K562 (cell line): ENCODE results near the gene RRBP1. TPM values are rescaled to one million over a fixed set of nuclear protein-coding genes. Genes with fewer than 3 reads are reported as not detected.

Source experiments
- ATAC-seq: fragments of 200-7000 bp; cut with Tn5 transposase; 3 replicates; pipeline ENCODE4 v1.9.1; 2020; ENCODE audit warnings: moderate library complexity
- BruUV-seq: library from RNA; stranded (reverse); fragments of 400-500 nt; replicated peaks from 2 replicates; lab custom pipeline; 2021; lab: Mats Ljungman, UMichigan
- CTCF ChIA-PET: fragments of 300-600 bp; formaldehyde crosslinking; extraction: SDS; loops from one replicate; lab custom pipeline; 2021; ENCODE audit warnings: low intra/inter-chr PET ratio; lab: Yijun Ruan, JAX
- POLR2A ChIA-PET: fragments of 300-600, 350-650 bp; sonication (Branson Sonifier 250); formaldehyde crosslinking; extraction: SDS; loops from one replicate; lab custom pipeline; 2021; ENCODE audit warnings: antibody characterized with exemption, inconsistent platforms; lab: Yijun Ruan, JAX
- DNase-seq, 4 experiments: peaks; one replicate each; pipeline versions ENCODE4 v3.0.0 to v3.0.0-alpha.2; 2011 to 2018; ENCODE audit warnings: low spot score in 3 of 4, mixed read lengths in 3 of 4; ENCODE audit errors: extremely low read depth in 1 of 4
- FAIRE-seq: peaks from 2 replicates; lab custom pipeline; 2011; peaks lifted over from hg19 to GRCh38; lab: Jason Lieb, UNC
- H2AFZ ChIP-seq: 2 replicates; pipeline ENCODE4 v1.6.0; 2011; ENCODE audit warnings: low read depth, low read length, control low read depth, inconsistent platforms
- H3K27ac ChIP-seq: fragments of 200-600 bp; 3 replicates; pipeline ENCODE4 v1.8.0; 2011; ENCODE audit warnings: low read depth, mild to moderate bottlenecking, control low read depth, inconsistent platforms, low read length, moderate library complexity, mixed read lengths; ENCODE audit errors: extremely low read depth
- H3K27me3 ChIP-seq, 2 experiments: fragments of 300-600 bp in 1 of 2; 2 replicates in 1 of 2; 3 replicates in 1 of 2; pipeline versions ENCODE4 v1.6.0 to v1.8.0; 2011; ENCODE audit warnings: inconsistent platforms in 2 of 2, low read length in 2 of 2, mild to moderate bottlenecking in 1 of 2, mixed read lengths in 1 of 2, moderate library complexity in 1 of 2; ENCODE audit not compliant: control insufficient read depth in 2 of 2, insufficient read depth in 2 of 2
- H3K36me3 ChIP-seq: fragments of 300-600 bp; 3 replicates; pipeline ENCODE4 v1.8.0; 2011; ENCODE audit warnings: mild to moderate bottlenecking, low read length, inconsistent platforms; ENCODE audit not compliant: control insufficient read depth, insufficient read depth
- H3K4me1 ChIP-seq, 2 experiments: fragments of 200-600 bp in 1 of 2; replicated peaks in 1 of 2; 2 replicates in 1 of 2; 3 replicates in 1 of 2; pipeline versions ENCODE4 v1.5.1 to v1.8.0; 2011; ENCODE audit warnings: inconsistent platforms in 2 of 2, low read length in 2 of 2, mild to moderate bottlenecking in 1 of 2, mixed read lengths in 1 of 2, moderate library complexity in 1 of 2; ENCODE audit not compliant: control insufficient read depth in 2 of 2, insufficient read depth in 2 of 2
- H3K4me2 ChIP-seq: 2 replicates; pipeline ENCODE4 v1.6.1; 2011; ENCODE audit warnings: low read length, control low read depth, inconsistent platforms, mixed read lengths; ENCODE audit not compliant: insufficient read depth
- H3K4me3 ChIP-seq: fragments of 200-600 bp; sonication (generic), shearing (Covaris generic); 2 replicates; pipeline ENCODE4 v1.5.1; 2016; ENCODE audit warnings: control low read depth, inconsistent platforms
- H3K79me2 ChIP-seq: fragments of 200-600 bp; 3 replicates; pipeline ENCODE4 v1.8.0; 2011; ENCODE audit warnings: low read length, inconsistent platforms; ENCODE audit not compliant: control insufficient read depth, insufficient read depth
- H3K9ac ChIP-seq, 2 experiments: 2 replicates each; pipeline versions ENCODE4 v1.6.0 to v1.6.1; 2011; ENCODE audit warnings: low read depth in 2 of 2, low read length in 2 of 2, control low read depth in 1 of 2, inconsistent platforms in 1 of 2, mild to moderate bottlenecking in 1 of 2, mixed read lengths in 1 of 2; ENCODE audit not compliant: insufficient read depth in 1 of 2
- H3K9me1 ChIP-seq: one replicate; pipeline ENCODE4 v1.6.0; 2011; ENCODE audit warnings: inconsistent platforms, mild to moderate bottlenecking, low read length, moderate library complexity; ENCODE audit not compliant: control insufficient read depth, insufficient read depth
- H3K9me3 ChIP-seq: replicated peaks from 2 replicates; pipeline ENCODE4 v1.5.1; 2011; ENCODE audit warnings: low read depth, low read length, inconsistent platforms; ENCODE audit not compliant: control insufficient read depth, insufficient read depth
- H4K20me1 ChIP-seq: replicated peaks from 2 replicates; pipeline ENCODE4 v1.6.1; 2011; ENCODE audit warnings: low read length, inconsistent platforms, mixed read lengths; ENCODE audit not compliant: control insufficient read depth, insufficient read depth
- ETV5 ChIP-seq: sonication (generic); formaldehyde crosslinking; IDR thresholded peaks from 2 replicates; pipeline ENCODE4 v1.4.0; 2020; ENCODE audit warnings: low read depth, mild to moderate bottlenecking, missing genetic modification reagents
- FOXJ3 ChIP-seq: sonication (generic); formaldehyde crosslinking; IDR thresholded peaks from 2 replicates; pipeline ENCODE4 v1.4.0; 2020; ENCODE audit warnings: mild to moderate bottlenecking, missing genetic modification reagents
- HOMEZ ChIP-seq: fragments of 250-450 bp; sonication (Bioruptor Pico); IDR thresholded peaks from 2 replicates; pipeline ENCODE4 v1.4.0; 2020; ENCODE audit warnings: mild to moderate bottlenecking, moderate library complexity
- HOXB6 ChIP-seq: fragments of 250-450 bp; sonication (Bioruptor Pico); IDR thresholded peaks from 2 replicates; pipeline ENCODE4 v1.5.1; 2022; ENCODE audit warnings: mild to moderate bottlenecking, borderline replicate concordance
- JUN ChIP-seq, 2 experiments: sonication (generic) in 1 of 2; formaldehyde crosslinking in 1 of 2; IDR thresholded peaks; 2 replicates each; pipeline versions ENCODE4 v1.6.1 to v1.8.0; 2012 to 2022; ENCODE audit warnings: borderline replicate concordance in 2 of 2, mild to moderate bottlenecking in 2 of 2, improper control_type of control experiment in 1 of 2, low read depth in 1 of 2, low read length in 1 of 2, missing genetic modification reagents in 1 of 2
- NR2F6 ChIP-seq: fragments of 450-650 bp; formaldehyde crosslinking; IDR thresholded peaks from 2 replicates; pipeline ENCODE4 v1.4.0; 2020; ENCODE audit warnings: mild to moderate bottlenecking
- POLR2A ChIP-seq: fragments of 450-650 bp; conservative IDR thresholded peaks from 2 replicates; pipeline ENCODE4 v1.6.1; 2016
- PPARD ChIP-seq: fragments of 250-450 bp; sonication (Bioruptor Pico); IDR thresholded peaks from 2 replicates; pipeline ENCODE4 v1.8.0; 2022; ENCODE audit warnings: inconsistent platforms, mild to moderate bottlenecking, moderate library complexity
- PTBP1 ChIP-seq: fragments of 200-400 bp; formaldehyde crosslinking; IDR thresholded peaks from 2 replicates; pipeline ENCODE4 v1.6.1; 2017; ENCODE audit warnings: low read depth, low read length
- RAD21 ChIP-seq, 2 experiments: fragments of 250-450 bp in 1 of 2; fragments of 450-650 bp in 1 of 2; sonication (Bioruptor Pico) in 1 of 2; formaldehyde crosslinking in 1 of 2; IDR thresholded peaks in 1 of 2; conservative IDR thresholded peaks in 1 of 2; 2 replicates each; pipeline versions ENCODE4 v1.4.0 to v1.8.0; 2020 to 2022; ENCODE audit warnings: mild to moderate bottlenecking in 2 of 2, moderate library complexity in 1 of 2
- RB1 ChIP-seq: fragments of 450-650 bp; IDR thresholded peaks from 2 replicates; pipeline ENCODE4 v1.6.1; 2017; ENCODE audit warnings: low read depth, mild to moderate bottlenecking
- SAFB ChIP-seq: fragments of 200-400 bp; formaldehyde crosslinking; IDR thresholded peaks from 2 replicates; pipeline ENCODE4 v1.6.1; 2017; ENCODE audit warnings: low read depth, low read length, borderline replicate concordance
- SP2 ChIP-seq: IDR thresholded peaks from 2 replicates; pipeline ENCODE4 v1.6.1; 2011; ENCODE audit warnings: mild to moderate bottlenecking, low read depth, low read length, moderate library complexity; ENCODE audit not compliant: poor library complexity, severe bottlenecking; ENCODE audit errors: extremely low read depth
- USF2 ChIP-seq: sonication (generic); formaldehyde crosslinking; IDR thresholded peaks from 2 replicates; pipeline ENCODE4 v1.5.0; 2020; ENCODE audit warnings: missing genetic modification reagents
- ZBTB17 ChIP-seq: fragments of 450-650 bp; formaldehyde crosslinking; IDR thresholded peaks from 2 replicates; pipeline ENCODE4 v1.4.0; 2020; ENCODE audit warnings: mild to moderate bottlenecking
- ZNF584 ChIP-seq: fragments of 200-800 bp; sonication (Bioruptor generic); IDR thresholded peaks from 2 replicates; pipeline ENCODE4 v1.6.1; 2016; ENCODE audit warnings: low read depth, mild to moderate bottlenecking, missing genetic modification characterization, missing compliant biosample characterization
- ZNF695 ChIP-seq: fragments of 450-650 bp; formaldehyde crosslinking; IDR thresholded peaks from 2 replicates; pipeline ENCODE4 v1.4.0; 2020; ENCODE audit warnings: mild to moderate bottlenecking, moderate library complexity
- WGBS: fragments of 100-300 bp; shearing (Covaris generic); methylation state at CpG from one replicate; pipeline ENCODE4 v1.1.6; 2016; ENCODE audit warnings: low coverage, mixed read lengths; ENCODE audit not compliant: insufficient coverage; ENCODE audit errors: missing lambda C conversion rate; 5-methylcytosine and 5-hydroxymethylcytosine counted together
- in situ Hi-C: fragments of 300-500 bp; cut with MboI; formaldehyde crosslinking; loops from 4 replicates; pipeline ENCODE4 v1.15.0; 2018; ENCODE audit warnings: inconsistent platforms, mixed read lengths
- intact Hi-C: fragments of 100-400 bp; cut with micrococcal nuclease; formaldehyde crosslinking; loops from 2 replicates; pipeline ENCODE4 v1.14.2; 2022
- polyA plus RNA-seq, 8 experiments: library from polyadenylated mRNA; depleted of rRNA in 4 of 8; stranded (reverse) in 5 of 8; unstranded in 3 of 8; fragments of >200 nt; fragmentation: Nextera tagmentation in 2 of 8; fragmentation: Illumina TruSeq in 1 of 8; extraction: Ambion mirVana in 2 of 8; extraction: Trizol in 1 of 8; gene quantifications; 2 replicates each; pipeline versions ENCODE4 v1.2.1 to v1.2.3, GENCODE V29; 2011 to 2014; ENCODE audit warnings: inconsistent platforms in 1 of 8, missing spikeins in 1 of 8
- total RNA-seq, 7 experiments: library from RNA; depleted of rRNA in 6 of 7; stranded (reverse); fragments of >200 nt in 6 of 7; fragmentation: Illumina TruSeq in 2 of 7; extraction: Trizol in 2 of 7; gene quantifications; 2 replicates each; pipeline versions ENCODE4 v1.2.1 to v1.2.3, GENCODE V29; 2011 to 2021; ENCODE audit warnings: low replicate concordance in 1 of 7

The RRBP1 gene
- total and polyA plus RNA-seq, 9 of the 15 experiments (the other 6 are each of a cell fraction or from before 2014, with no cell fraction given), result 0.84 to 32.0 (median 17.6) TPM

- Histone ChIP-seq H3K4me2 (no peak overlapping the region), H3K36me3 (peaks cover 40% of the 10 kb centered on the region; the same call in 1 of the 3 replicates), H2AFZ (no peak overlapping the region), H3K27me3 (no peaks in the 10 kb centered on the region), H4K20me1 (no peaks in the 10 kb centered on the region), H3K9me3 (no peaks in the 10 kb centered on the region), H3K4me1 (peaks cover 0 to 20% of the 10 kb centered on the region in 2 experiments; a peak in 2 of 5 replicates), H3K4me3 (no peak overlapping the region), H3K79me2 (no peaks in the 10 kb centered on the region), H3K9me1 (no peaks in the 10 kb centered on the region), H3K27ac (no peak overlapping the region), H3K9ac (no peak overlapping the region)
- FAIRE-seq (peak; percentile 15), ATAC-seq (peak; percentile 91), DNase-seq (peak; percentile 56 to 69 (median 64))
- in situ Hi-C loops (no loop called here), intact Hi-C loops (loop anchor here (1.0 kb wide), 2 partner anchors 80 to 113 kb away; no protein-coding TSS in a partner anchor)
- ChIA-PET POLR2A (interaction anchor here (1.3 kb wide), 1 partner anchor 11 kb away, joined by 3 read pairs; no protein-coding TSS in a partner anchor), CTCF (interaction anchor here (0.9 to 2.1 kb wide), 2 partner anchors 80 to 112 kb away, joined by 4 to 23 read pairs; no protein-coding TSS in a partner anchor)
- WGBS, result 51% methylated on average over 10 of the region's 15 CpGs
- no TSS peak for BruUV-seq
- no peak for TF ChIP-seq PTBP1
- TF ChIP-seq POLR2A, result no peak
- no peak for TF ChIP-seq ZNF695
- no peak for TF ChIP-seq HOXB6
- TF ChIP-seq NR2F6, result no peak
- TF ChIP-seq RAD21 (CRISPR knock-in tag; conservative IDR thresholded peaks at IDR 0.05 in 1 of 2, IDR thresholded peaks at IDR 0.05 in 1 of 2), result peak; percentile 69 to 82
- TF ChIP-seq ETV5 (CRISPR knock-in tag), result no peak
- no peak for TF ChIP-seq PPARD (CRISPR knock-in tag)
- no peak for TF ChIP-seq ZBTB17 (CRISPR knock-in tag)
- TF ChIP-seq ZNF584 (CRISPR knock-in tag), result no peak
- TF ChIP-seq USF2 (CRISPR knock-in tag), result no peak
- no peak for TF ChIP-seq FOXJ3 (CRISPR knock-in tag)
- TF ChIP-seq RB1, result no peak
- TF ChIP-seq HOMEZ, result no peak
- TF ChIP-seq SAFB, result no peak
- TF ChIP-seq JUN (IDR thresholded peaks at IDR 0.05; ENCODE audit: borderline replicate concordance, low read depth, low read length), result no peak
- TF ChIP-seq JUN (CRISPR knock-in tag; IDR thresholded peaks at IDR 0.05; ENCODE audit: borderline replicate concordance), result no peak
- TF ChIP-seq SP2, result no peak
These were observed 64.7 kb downstream of the RRBP1 start for GRCh38 chr20:17617212-17617867.
